ENCODE results near the gene CFAP299. TPM values are rescaled to one million over a fixed set of nuclear protein-coding genes. Genes with fewer than 3 reads are reported as not detected.

Gene CFAP299
- total RNA-seq, 1 donor from 2014 or later: not detected

GRCh38 chr4:80334568-80334967 lies 962 bp upstream of the CFAP299 start:
- Mint-ChIP-seq H3K27me3 (ENCODE audit: low read depth, unreplicated experiment) (peaks cover 11% of the 10 kb centered on the region), H3K9me3 (ENCODE audit: unreplicated experiment) (no peaks in the 10 kb centered on the region), H3K4me3 (ENCODE audit: unreplicated experiment) (no peak overlapping the region), H3K27ac (ENCODE audit: unreplicated experiment) (no peak overlapping the region), H3K4me1 (ENCODE audit: low read depth, unreplicated experiment) (no peaks in the 10 kb centered on the region), H3K36me3 (ENCODE audit: low read depth, unreplicated experiment) (no peaks in the 10 kb centered on the region)
- Histone ChIP-seq H3K4me2 (ENCODE audit: low read length) (no peak overlapping the region), H3K79me2 (ENCODE audit: insufficient read depth, low read length) (no peaks in the 10 kb centered on the region), H3K27ac (ENCODE audit: low read depth, low read length) (no peak overlapping the region), H3K4me3 (ENCODE audit: insufficient read depth, low read depth, low read length) (no peak overlapping the region), H3K4me1 (ENCODE audit: insufficient read depth, low read length) (peaks cover 6% of the 10 kb centered on the region), H2AFZ (ENCODE audit: low read depth, low read length) (no peak overlapping the region), H3K9me3 (ENCODE audit: insufficient read depth, low read depth, low read length) (no peaks in the 10 kb centered on the region), H3K9ac (ENCODE audit: low read length) (no peak overlapping the region), H4K20me1 (ENCODE audit: insufficient read depth, low read length) (no peaks in the 10 kb centered on the region), H3K36me3 (ENCODE audit: insufficient read depth, low read length) (no peaks in the 10 kb centered on the region), H3K27me3 (ENCODE audit: insufficient read depth, low read length) (no peaks in the 10 kb centered on the region)
- no peak for TF ChIP-seq CTCF (IDR thresholded peaks at IDR 0.05; ENCODE audit: insufficient read depth, low read depth, low read length)
- TF ChIP-seq EZH2 (IDR thresholded peaks at IDR 0.05; ENCODE audit: insufficient read depth, low read length): no peak
- DNase-seq (ENCODE audit: low read depth): no peak
- FAIRE-seq: no peak

- no peaks in the 10 kb centered on the region for H3K27me3 ChIP-seq (ENCODE audit: insufficient read depth, low read length)
- Mint-ChIP-seq H3K36me3 (ENCODE audit: low read depth, unreplicated experiment) (no peaks in the 10 kb centered on the region), H3K4me1 (ENCODE audit: low read depth, unreplicated experiment) (no peaks in the 10 kb centered on the region), H3K4me3 (ENCODE audit: unreplicated experiment) (peak overlapping the region; percentile 93), H3K27ac (ENCODE audit: unreplicated experiment) (no peak overlapping the region), H3K9me3 (ENCODE audit: unreplicated experiment) (no peaks in the 10 kb centered on the region), H3K27me3 (ENCODE audit: low read depth, unreplicated experiment) (peaks cover 11% of the 10 kb centered on the region)
- H3K27ac ChIP-seq (ENCODE audit: low read depth, low read length): no peak overlapping the region
- peaks cover 6% of the 10 kb centered on the region for H3K4me1 ChIP-seq (ENCODE audit: insufficient read depth, low read length)
- peak overlapping the region; percentile 93 for H3K4me2 ChIP-seq (ENCODE audit: low read length)
- H2AFZ ChIP-seq (ENCODE audit: low read depth, low read length): peak overlapping the region; percentile 81
- H3K9me3 ChIP-seq (ENCODE audit: insufficient read depth, low read depth, low read length): no peaks in the 10 kb centered on the region
- H4K20me1 ChIP-seq (ENCODE audit: insufficient read depth, low read length): no peaks in the 10 kb centered on the region
- no peak for TF ChIP-seq CTCF (IDR thresholded peaks at IDR 0.05; ENCODE audit: insufficient read depth, low read depth, low read length)
- no peak for TF ChIP-seq EZH2 (IDR thresholded peaks at IDR 0.05; ENCODE audit: insufficient read depth, low read length)
- no peaks in the 10 kb centered on the region for H3K36me3 ChIP-seq (ENCODE audit: insufficient read depth, low read length)
- peak overlapping the region; percentile 83 for H3K4me3 ChIP-seq (ENCODE audit: insufficient read depth, low read depth, low read length)
- DNase-seq (ENCODE audit: low read depth): no peak
- H3K79me2 ChIP-seq (ENCODE audit: insufficient read depth, low read length): no peaks in the 10 kb centered on the region
- no peak for FAIRE-seq
- H3K9ac ChIP-seq (ENCODE audit: low read length): peak overlapping the region; percentile 62
Observed at GRCh38 chr4:80335226-80335553, 340 bp upstream of the CFAP299 start.

- Histone ChIP-seq H3K4me2 (ENCODE audit: low read length) (peak overlapping the region; percentile 93), H3K9ac (ENCODE audit: low read length) (no peak overlapping the region), H3K79me2 (ENCODE audit: insufficient read depth, low read length) (no peaks in the 10 kb centered on the region), H2AFZ (ENCODE audit: low read depth, low read length) (no peak overlapping the region), H3K27me3 (ENCODE audit: insufficient read depth, low read length) (no peaks in the 10 kb centered on the region), H3K36me3 (ENCODE audit: insufficient read depth, low read length) (no peaks in the 10 kb centered on the region), H3K4me1 (ENCODE audit: insufficient read depth, low read length) (peaks cover 6% of the 10 kb centered on the region), H3K9me3 (ENCODE audit: insufficient read depth, low read depth, low read length) (no peaks in the 10 kb centered on the region), H3K4me3 (ENCODE audit: insufficient read depth, low read depth, low read length) (peak overlapping the region; percentile 83), H3K27ac (ENCODE audit: low read depth, low read length) (no peak overlapping the region), H4K20me1 (ENCODE audit: insufficient read depth, low read length) (no peaks in the 10 kb centered on the region)
- Mint-ChIP-seq H3K4me3 (ENCODE audit: unreplicated experiment) (peak overlapping the region; percentile 93), H3K27me3 (ENCODE audit: low read depth, unreplicated experiment) (peaks cover 11% of the 10 kb centered on the region), H3K9me3 (ENCODE audit: unreplicated experiment) (no peaks in the 10 kb centered on the region), H3K4me1 (ENCODE audit: low read depth, unreplicated experiment) (no peaks in the 10 kb centered on the region), H3K36me3 (ENCODE audit: low read depth, unreplicated experiment) (no peaks in the 10 kb centered on the region), H3K27ac (ENCODE audit: unreplicated experiment) (no peak overlapping the region)
- FAIRE-seq (no peak), DNase-seq (ENCODE audit: low read depth) (peak; percentile 33)
- TF ChIP-seq CTCF (IDR thresholded peaks at IDR 0.05; ENCODE audit: insufficient read depth, low read depth, low read length): peak; percentile 41
- TF ChIP-seq EZH2 (IDR thresholded peaks at IDR 0.05; ENCODE audit: insufficient read depth, low read length): no peak
Observed at GRCh38 chr4:80336582-80336981, 1.1 kb downstream of the CFAP299 start.
